Stimulated activated CD4-positive, alpha-beta T cell treated with anti-CD3 and anti-CD28 coated beads, Interleukin-2, amount 100 ng/mL, for 4 hours (primary cell): ENCODE measurements around the gene LEMD2.

Source experiments
- DNase-seq: peaks from one replicate; pipeline ENCODE4 v3.0.0-alpha.2; 2020; ENCODE audit warnings: low read depth

Gene LEMD2

GRCh38 chr6:33756211-33756954, 32.5 kb downstream of the LEMD2 start:
- no peak for DNase-seq

- no peak for DNase-seq
These were observed 33.7 kb downstream of the LEMD2 start for GRCh38 chr6:33755070-33755869.

- DNase-seq: no peak
These were observed 34.7 kb downstream of the LEMD2 start for GRCh38 chr6:33754222-33754621.

- DNase-seq: no peak
These were observed 36.3 kb downstream of the LEMD2 start for GRCh38 chr6:33752646-33753015.

GRCh38 chr6:33751771-33752645, 36.9 kb downstream of the LEMD2 start:
- DNase-seq: no peak

- no peak for DNase-seq
These were observed 38.5 kb downstream of the LEMD2 start for GRCh38 chr6:33750244-33750991.

- DNase-seq: no peak
These were observed 39.5 kb downstream of the LEMD2 start for GRCh38 chr6:33749401-33749800.

GRCh38 chr6:33748841-33749240, 40.1 kb downstream of the LEMD2 start:
- DNase-seq: no peak

- DNase-seq: no peak
These were observed 41.1 kb downstream of the LEMD2 start for GRCh38 chr6:33747823-33748222.

GRCh38 chr6:33746651-33747100, 42.3 kb downstream of the LEMD2 start, which contains the start of gene IP6K3:
Gene IP6K3, minus strand, starts transcription at chr6:33746905. Its CDS starts 11,429 bp downstream, at chr6:33735476.
- DNase-seq: no peak

- no peak for DNase-seq
These were observed 42.8 kb downstream of the LEMD2 start for GRCh38 chr6:33746036-33746600.

- DNase-seq: no peak
These were observed 43.4 kb downstream of the LEMD2 start for GRCh38 chr6:33745548-33745947.

GRCh38 chr6:33744895-33745546, 43.9 kb downstream of the LEMD2 start:
- DNase-seq: no peak

GRCh38 chr6:33744001-33744848, 44.7 kb downstream of the LEMD2 start:
- peak; percentile 67 for DNase-seq

GRCh38 chr6:33742837-33743236, 46.1 kb downstream of the LEMD2 start:
- no peak for DNase-seq

- DNase-seq: no peak
These were observed 46.8 kb downstream of the LEMD2 start for GRCh38 chr6:33742092-33742491.

GRCh38 chr6:33740794-33741193, 48.1 kb downstream of the LEMD2 start:
- DNase-seq: no peak

- no peak for DNase-seq
These were observed 48.7 kb downstream of the LEMD2 start for GRCh38 chr6:33740204-33740608.

- DNase-seq: no peak
These were observed 49.4 kb downstream of the LEMD2 start for GRCh38 chr6:33739571-33739970.

GRCh38 chr6:33738879-33739278, 50.1 kb downstream of the LEMD2 start:
- no peak for DNase-seq
